NCI-H1417 treated with DMSO at 0.1 percent for 48 hours (cell line): ENCODE results near the gene PCSK5.
"Not testable (repeated sequence)": the region's sequence is repeated elsewhere in the genome, so short reads cannot be mapped to it uniquely, and the experiment has no call there.

Source experiments
- DNase-seq: peaks from one replicate; lab custom pipeline; 2025; lab: John Stamatoyannopoulos, UW

Gene PCSK5

GRCh38 chr9:75890472-75891276 is at the start of gene PCSK5:
TSS of gene PCSK5 (plus strand) at chr9:75890673. CDS start at chr9:75891182, 509 bp downstream.
- peak; percentile 21 for DNase-seq

- no peak for DNase-seq
Observed at GRCh38 chr9:75844321-75844720, 46.2 kb upstream of the PCSK5 start.

GRCh38 chr9:75845806-75846205 is 44.7 kb upstream of the PCSK5 start:
- DNase-seq = no peak

- DNase-seq = no peak
Observed at GRCh38 chr9:75847085-75847484, 43.4 kb upstream of the PCSK5 start.

- no peak for DNase-seq
Observed at GRCh38 chr9:75850459-75851200, 39.8 kb upstream of the PCSK5 start.

- DNase-seq = no peak
Observed at GRCh38 chr9:75851917-75852316, 38.6 kb upstream of the PCSK5 start.

- no peak for DNase-seq
Observed at GRCh38 chr9:75852746-75853145, 37.7 kb upstream of the PCSK5 start.

- DNase-seq = no peak
Observed at GRCh38 chr9:75855509-75855908, 35.0 kb upstream of the PCSK5 start.

GRCh38 chr9:75858497-75859092 is 31.9 kb upstream of the PCSK5 start:
- no peak for DNase-seq

GRCh38 chr9:75864266-75864665 is 26.2 kb upstream of the PCSK5 start:
- no peak for DNase-seq

- no peak for DNase-seq
Observed at GRCh38 chr9:75866273-75866871, 24.1 kb upstream of the PCSK5 start.

GRCh38 chr9:75868526-75868925 is 21.9 kb upstream of the PCSK5 start:
- DNase-seq = not testable (repeated sequence)

GRCh38 chr9:75869236-75869635 is 21.2 kb upstream of the PCSK5 start:
- DNase-seq = no peak

GRCh38 chr9:75870450-75870849 is 20.0 kb upstream of the PCSK5 start:
- no peak for DNase-seq

GRCh38 chr9:75871624-75872023 is 18.8 kb upstream of the PCSK5 start:
- no peak for DNase-seq

- no peak for DNase-seq
Observed at GRCh38 chr9:75873712-75874111, 16.8 kb upstream of the PCSK5 start.

- DNase-seq = no peak
Observed at GRCh38 chr9:75876999-75877640, 13.4 kb upstream of the PCSK5 start.

GRCh38 chr9:75878488-75878860 is 12.0 kb upstream of the PCSK5 start:
- DNase-seq = no peak

GRCh38 chr9:75880618-75881017 is 9.9 kb upstream of the PCSK5 start:
- no peak for DNase-seq

- DNase-seq = no peak
Observed at GRCh38 chr9:75881761-75882160, 8.7 kb upstream of the PCSK5 start.

GRCh38 chr9:75885652-75886051 is 4.8 kb upstream of the PCSK5 start:
- no peak for DNase-seq

GRCh38 chr9:75889577-75889976 is 896 bp upstream of the PCSK5 start:
- no peak for DNase-seq
